ENCODE data around the gene PIGK.
"Not testable (repeated sequence)": the region's sequence is repeated elsewhere in the genome, so short reads cannot be mapped to it uniquely, and the experiment has no call there.

Gene PIGK

DNA sequence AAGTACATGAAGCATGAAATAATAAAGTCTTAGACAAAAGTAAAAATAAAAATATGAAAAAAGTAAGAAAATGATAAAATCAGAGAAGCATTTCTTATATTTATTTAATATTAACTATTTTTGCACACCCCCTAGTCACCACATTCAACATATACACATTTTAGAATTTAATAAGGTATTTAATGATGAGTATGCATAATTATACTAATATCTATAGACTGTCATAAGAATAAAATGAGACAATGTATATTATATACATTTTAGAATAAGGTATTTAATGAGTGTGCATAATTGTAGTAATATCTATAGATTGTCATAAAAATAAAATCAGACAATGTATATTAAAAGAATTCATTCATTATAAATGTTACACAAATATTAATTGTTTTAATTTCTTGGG lies 18.9 kb downstream of the PIGK start:
- TF ChIP-seq ZFX (IDR thresholded peaks at IDR 0.05; ENCODE audit: borderline replicate concordance): no peak
- TF ChIP-seq CTCF (IDR thresholded peaks at IDR 0.05): no peak
- H3K27ac ChIP-seq: no peak overlapping the region

DNA sequence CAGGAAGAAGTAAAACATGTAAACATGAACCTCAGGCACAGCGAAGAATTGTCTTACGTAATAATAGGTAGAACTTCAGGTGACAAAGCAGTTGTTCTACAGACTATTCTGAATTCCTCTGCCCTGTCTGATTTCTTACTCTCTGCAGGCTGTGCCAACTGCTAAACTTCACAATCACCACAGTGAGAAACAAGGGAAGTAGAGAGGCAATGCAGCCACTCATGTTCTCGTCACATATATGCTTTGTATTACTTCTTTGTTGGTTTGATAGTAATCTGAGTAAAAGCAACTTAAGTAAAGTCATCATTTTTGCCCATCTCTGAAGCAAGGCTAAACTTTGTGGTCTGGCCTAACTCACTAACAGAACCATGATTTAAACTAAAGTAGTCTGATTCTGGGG lies 21.9 kb downstream of the PIGK start:
- TF ChIP-seq CTCF (IDR thresholded peaks at IDR 0.05): no peak
- TF ChIP-seq ZFX (IDR thresholded peaks at IDR 0.05; ENCODE audit: borderline replicate concordance): no peak

DNA sequence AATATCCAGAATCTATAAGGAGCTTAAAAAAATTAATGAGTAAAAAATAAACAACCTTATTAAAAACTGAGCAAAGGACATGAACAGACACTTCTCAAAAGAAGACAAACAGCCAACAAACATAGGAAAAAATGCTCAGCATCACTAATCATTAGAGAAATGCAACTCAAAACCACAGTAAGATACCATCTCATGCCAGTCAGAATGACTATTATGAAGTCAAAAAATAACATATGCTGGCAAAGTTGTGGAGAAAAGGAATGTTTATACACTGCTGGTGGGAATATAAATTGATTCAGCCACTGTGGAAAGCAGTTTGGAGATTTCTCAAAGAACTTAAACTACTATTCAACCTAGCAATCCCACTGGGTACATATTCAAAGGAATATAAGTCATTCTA lies 25.3 kb downstream of the PIGK start:
- TF ChIP-seq ZFX (IDR thresholded peaks at IDR 0.05; ENCODE audit: borderline replicate concordance) (no peak), CTCF (IDR thresholded peaks at IDR 0.05) (no peak)

More for the DNA sequence above, 21.9 kb downstream of the PIGK start:
- no peak overlapping the region for H3K27ac ChIP-seq

DNA sequence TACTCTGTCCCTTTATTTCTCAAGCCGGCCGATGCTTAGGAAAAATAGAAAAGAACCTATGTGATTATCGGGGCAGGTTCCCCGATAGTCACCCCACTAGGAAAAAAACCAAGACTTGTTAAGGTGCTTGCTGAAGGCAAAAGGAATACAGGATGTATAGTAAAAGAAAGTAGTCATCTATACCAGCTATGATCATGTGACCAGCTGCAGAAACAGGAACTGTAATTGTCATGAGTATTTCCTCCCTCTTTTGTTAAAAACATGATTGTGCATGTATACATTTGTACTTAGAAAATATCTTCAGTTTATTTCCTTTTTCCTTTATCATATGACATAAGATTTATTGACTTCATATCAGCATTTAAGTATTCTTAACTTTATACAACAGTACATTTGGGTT lies 30.5 kb downstream of the PIGK start:
- H3K27ac ChIP-seq: no peak overlapping the region
- TF ChIP-seq ZFX (IDR thresholded peaks at IDR 0.05; ENCODE audit: borderline replicate concordance) (no peak), CTCF (IDR thresholded peaks at IDR 0.05) (no peak)

More for the DNA sequence above, 25.3 kb downstream of the PIGK start:
- H3K27ac ChIP-seq: no peak overlapping the region

DNA sequence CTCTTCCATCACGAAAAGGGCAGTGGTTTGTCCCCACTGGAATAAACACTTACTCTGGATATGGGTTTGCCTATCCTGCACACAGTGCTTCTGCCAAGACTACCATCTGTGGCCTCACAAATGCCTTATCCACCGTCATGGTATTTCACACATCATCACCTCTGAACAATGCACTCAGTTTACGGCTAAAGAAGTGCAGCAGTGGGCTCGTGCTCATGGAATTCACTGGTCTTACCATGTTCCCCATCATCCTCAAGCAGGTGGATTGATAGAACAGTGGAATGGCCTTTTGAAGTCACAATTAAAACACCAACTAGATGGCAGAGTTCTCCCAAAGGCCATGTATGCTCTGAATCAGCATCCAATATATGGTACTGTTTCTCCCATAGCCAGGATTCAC lies 32.3 kb downstream of the PIGK start:
- H3K27ac ChIP-seq: not testable (repeated sequence)

GRCh38 chr1:77182083-77182482 lies 37.1 kb downstream of the PIGK start:
- TF ChIP-seq CTCF (IDR thresholded peaks at IDR 0.05): no peak
- TF ChIP-seq ZFX (IDR thresholded peaks at IDR 0.05; ENCODE audit: borderline replicate concordance): no peak

GRCh38 chr1:77179632-77180031 lies 39.6 kb downstream of the PIGK start:
- TF ChIP-seq CTCF (IDR thresholded peaks at IDR 0.05) (no peak), ZFX (IDR thresholded peaks at IDR 0.05; ENCODE audit: borderline replicate concordance) (no peak)
- peak overlapping the region; percentile 53 for H3K27ac ChIP-seq

More at GRCh38 chr1:77182083-77182482, 37.1 kb downstream of the PIGK start:
- H3K27ac ChIP-seq: no peak overlapping the region

- no peak for TF ChIP-seq ZFX (IDR thresholded peaks at IDR 0.05; ENCODE audit: borderline replicate concordance)
- TF ChIP-seq CTCF (IDR thresholded peaks at IDR 0.05): no peak
- no peak overlapping the region for H3K27ac ChIP-seq
Measured at GRCh38 chr1:77175230-77175844, 43.9 kb downstream of the PIGK start.

Data from 22Rv1 (cell line).